WTC11 (cell line): ENCODE results near the gene ASS1. TPM values are rescaled to one million over a fixed set of nuclear protein-coding genes. Genes with fewer than 3 reads are reported as not detected.

Source experiments
- ATAC-seq: fragments of 200-7000 bp; cut with Tn5 transposase; 2 replicates; pipeline ENCODE4 v1.10.0; 2021; ENCODE audit warnings: mild to moderate bottlenecking, moderate library complexity
- CTCF ChIA-PET: fragments of 300-600 bp; sonication (Branson Sonifier 250); formaldehyde crosslinking; loops from one replicate; lab custom pipeline; 2021; ENCODE audit warnings: antibody characterized with exemption; lab: Charles Lee
- POLR2A ChIA-PET: fragments of 350-600 bp; sonication (Branson Sonifier 250); formaldehyde crosslinking; loops from one replicate; lab custom pipeline; 2021; ENCODE audit warnings: antibody characterized with exemption; lab: Charles Lee
- DNase-seq: peaks from one replicate; pipeline ENCODE4 v3.0.0; 2021; ENCODE audit warnings: low spot score
- H3K27ac Mint-ChIP-seq: 2 replicates; pipeline ENCODE4 v1.8.0; 2021; ENCODE audit warnings: mixed read lengths
- H3K27me3 Mint-ChIP-seq: 2 replicates; pipeline ENCODE4 v1.8.0; 2021; ENCODE audit warnings: low read depth, mild to moderate bottlenecking, moderate library complexity, mixed read lengths
- H3K36me3 Mint-ChIP-seq: 2 replicates; pipeline ENCODE4 v1.8.0; 2021; ENCODE audit warnings: mixed read lengths
- H3K4me1 Mint-ChIP-seq: 2 replicates; pipeline ENCODE4 v1.8.0; 2022; ENCODE audit warnings: mixed read lengths
- H3K4me3 Mint-ChIP-seq: 2 replicates; pipeline ENCODE4 v1.8.0; 2021; ENCODE audit warnings: mild to moderate bottlenecking, moderate library complexity, mixed read lengths
- H3K9me3 Mint-ChIP-seq: 2 replicates; pipeline ENCODE4 v1.8.0; 2021; ENCODE audit warnings: mixed read lengths
- CBFB ChIP-seq: sonication (generic); formaldehyde crosslinking; IDR thresholded peaks from 2 replicates; pipeline ENCODE4 v1.8.1; 2022; ENCODE audit warnings: mild to moderate bottlenecking, low read depth, missing genetic modification reagents
- E2F4 ChIP-seq: sonication (generic); formaldehyde crosslinking; IDR thresholded peaks from 2 replicates; pipeline ENCODE4 v1.8.1; 2022; ENCODE audit warnings: low read depth, mild to moderate bottlenecking, moderate library complexity, missing genetic modification reagents, borderline replicate concordance
- HMGA2 ChIP-seq: fragments of 250-450 bp; sonication (Bioruptor Pico); IDR thresholded peaks from 2 replicates; pipeline ENCODE4 v1.4.0; 2021; ENCODE audit warnings: mild to moderate bottlenecking, moderate library complexity
- HMGXB4 ChIP-seq: sonication (generic); formaldehyde crosslinking; IDR thresholded peaks from 2 replicates; pipeline ENCODE4 v1.8.1; 2023; ENCODE audit warnings: mild to moderate bottlenecking, moderate library complexity, missing genetic modification reagents
- NFATC4 ChIP-seq: fragments of 250-450 bp; sonication (Bioruptor Pico); IDR thresholded peaks from 2 replicates; pipeline ENCODE4 v1.9.0; 2021; ENCODE audit warnings: mild to moderate bottlenecking
- NFE2L1 ChIP-seq: sonication (generic); formaldehyde crosslinking; IDR thresholded peaks from 2 replicates; pipeline ENCODE4 v1.8.1; 2023; ENCODE audit warnings: missing genetic modification reagents
- NFYB ChIP-seq: sonication (generic); formaldehyde crosslinking; conservative IDR thresholded peaks from 2 replicates; pipeline ENCODE4 v1.8.0; 2022; ENCODE audit warnings: low read depth, missing genetic modification reagents
- RELA ChIP-seq: sonication (generic); formaldehyde crosslinking; IDR thresholded peaks from 2 replicates; pipeline ENCODE4 v1.8.1; 2022; ENCODE audit warnings: missing genetic modification reagents, mild to moderate bottlenecking, borderline replicate concordance
- SMAD3 ChIP-seq: sonication (generic); formaldehyde crosslinking; IDR thresholded peaks from 2 replicates; pipeline ENCODE4 v1.8.0; 2022; ENCODE audit warnings: missing genetic modification reagents, mild to moderate bottlenecking, borderline replicate concordance
- STAT6 ChIP-seq: sonication (generic); formaldehyde crosslinking; conservative IDR thresholded peaks from 2 replicates; pipeline ENCODE4 v1.8.1; 2023; ENCODE audit warnings: mild to moderate bottlenecking, low read depth, missing genetic modification reagents, moderate library complexity
- USF1 ChIP-seq: sonication (generic); formaldehyde crosslinking; IDR thresholded peaks from 2 replicates; pipeline ENCODE4 v1.8.0; 2022; ENCODE audit warnings: mild to moderate bottlenecking, missing genetic modification reagents
- USF2 ChIP-seq: sonication (generic); formaldehyde crosslinking; IDR thresholded peaks from 2 replicates; pipeline ENCODE4 v1.8.1; 2023; ENCODE audit warnings: mild to moderate bottlenecking, missing genetic modification reagents, moderate library complexity
- ZNF121 ChIP-seq: sonication (generic); formaldehyde crosslinking; IDR thresholded peaks from 2 replicates; pipeline ENCODE4 v1.8.0; 2023; ENCODE audit warnings: missing genetic modification reagents
- ZNF671 ChIP-seq: fragments of 250-450 bp; sonication (Bioruptor Pico); IDR thresholded peaks from 2 replicates; pipeline ENCODE4 v1.8.0; 2021; ENCODE audit warnings: mild to moderate bottlenecking
- total RNA-seq: library from RNA; stranded (reverse); gene quantifications from 3 replicates; pipeline ENCODE4 v1.2.3, GENCODE V29; 2021

ASS1 gene
- total RNA-seq, 1 experiment from 2014 or later = 95.7 TPM

- TF ChIP-seq STAT6 (CRISPR knock-in tag) (no peak), NFE2L1 (no peak), NFATC4 (CRISPR knock-in tag) (no peak), ZNF671 (CRISPR knock-in tag) (no peak), HMGA2 (CRISPR knock-in tag) (no peak)
These were observed 103.3 kb downstream of the ASS1 start (continued) for GRCh38 chr9:130548103-130548502.

- Mint-ChIP-seq H3K4me3 (no peak overlapping the region), H3K36me3 (peaks cover 12% of the 10 kb centered on the region), H3K9me3 (peaks cover 15% of the 10 kb centered on the region), H3K27me3 (peaks cover 14% of the 10 kb centered on the region), H3K4me1 (peaks cover 6% of the 10 kb centered on the region), H3K27ac (no peak overlapping the region)
- no peak; the same call in 1 of the 2 replicates for ATAC-seq
- ChIA-PET CTCF (no interaction called here), POLR2A (no interaction called here)
- DNase-seq = no peak
- no peak for TF ChIP-seq ZNF121 (CRISPR knock-in tag)
- no peak for TF ChIP-seq RELA (CRISPR knock-in tag)
- TF ChIP-seq HMGXB4 (CRISPR knock-in tag) = no peak
- no peak for TF ChIP-seq STAT6 (CRISPR knock-in tag)
- peak; percentile 87 for TF ChIP-seq USF1 (CRISPR knock-in tag)
- TF ChIP-seq SMAD3 (CRISPR knock-in tag) = no peak
- TF ChIP-seq E2F4 (CRISPR knock-in tag) = no peak
- TF ChIP-seq NFYB (CRISPR knock-in tag) = peak; percentile 55; the same call in 1 of the 2 replicates
- peak; percentile 90 for TF ChIP-seq USF2 (CRISPR knock-in tag)
- no peak for TF ChIP-seq CBFB (CRISPR knock-in tag)
These were observed 104.5 kb downstream of the ASS1 start for GRCh38 chr9:130549093-130549735.

Other genes starting within 250 kb of the ASS1 start
- gene HMCN2, start 179.2 kb upstream of the ASS1 start, total RNA-seq = 5.6 to 12.4 TPM (median 10.8 TPM) in 3 replicates
- gene FUBP3, start 134.6 kb downstream of the ASS1 start, total RNA-seq = 68.4 to 83.0 TPM (median 69.6 TPM) in 3 replicates
- gene PRDM12, start 219.6 kb downstream of the ASS1 start, total RNA-seq = 0.07 to 0.09 TPM in 2 of 3 replicates, not detected in the other
- 76.1 to 80.3 TPM (median 79.2 TPM) in 3 replicates for gene EXOSC2, start 248.8 kb downstream of the ASS1 start, total RNA-seq